ENCODE results near the gene UNC13D.

UNC13D gene

DNA sequence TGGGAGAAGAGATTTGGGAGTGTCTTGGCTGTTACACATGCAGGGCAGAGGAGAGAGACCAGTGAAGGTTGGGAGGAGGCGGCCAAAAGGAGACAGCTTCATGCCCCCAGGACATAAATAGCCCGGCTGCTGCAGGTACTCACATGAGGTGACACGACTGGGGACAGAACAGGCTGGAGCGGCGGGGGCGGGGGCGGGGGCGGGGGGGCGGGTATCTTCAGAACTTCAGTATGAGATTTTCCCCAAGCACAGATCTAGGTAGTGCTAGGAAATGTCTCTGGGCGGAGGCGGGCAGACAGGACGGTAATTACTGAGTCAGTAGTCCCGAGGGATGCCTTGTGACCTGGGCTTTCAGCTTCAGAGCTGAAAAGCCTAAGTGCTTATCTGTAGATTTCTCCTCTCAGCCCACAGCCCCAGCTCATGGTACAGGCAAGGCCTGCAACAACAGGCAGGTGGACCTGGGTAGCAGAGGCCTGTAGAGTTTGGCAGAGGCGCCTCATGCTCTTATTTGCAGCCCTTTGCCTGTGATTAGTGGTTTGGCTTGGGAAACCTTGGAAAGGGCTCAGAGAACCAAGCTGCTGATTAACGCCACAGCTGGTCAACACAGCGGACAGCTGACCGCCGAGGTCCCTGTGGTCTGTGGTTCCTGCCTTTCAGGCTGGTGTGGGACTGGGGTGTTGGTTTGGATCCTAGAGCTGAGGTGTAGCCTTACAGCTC lies 35.1 kb downstream of the UNC13D start:
- no peaks in the 10 kb centered on the region for H3K9me3 ChIP-seq (replicated peaks; ENCODE audit: insufficient read depth, low read length)
- no peak overlapping the region for H3K4me2 ChIP-seq (ENCODE audit: low read depth, low read length)
- no peaks in the 10 kb centered on the region for H3K4me1 ChIP-seq (ENCODE audit: low read length)
- peaks cover 5% of the 10 kb centered on the region; the same call in 1 of the 2 replicates for H3K36me3 ChIP-seq (replicated peaks; ENCODE audit: insufficient read depth, low read length)
- H3F3A ChIP-seq (ENCODE audit: insufficient read depth, low read length), result no peaks in the 10 kb centered on the region
- TF ChIP-seq EZH2phosphoT487 (IDR thresholded peaks at IDR 0.05; ENCODE audit: low read length) (no peak), EZH2 (optimal IDR thresholded peaks at IDR 0.05; ENCODE audit: low read depth, low read length) (no peak)
- TF ChIP-seq, protein P1, sequence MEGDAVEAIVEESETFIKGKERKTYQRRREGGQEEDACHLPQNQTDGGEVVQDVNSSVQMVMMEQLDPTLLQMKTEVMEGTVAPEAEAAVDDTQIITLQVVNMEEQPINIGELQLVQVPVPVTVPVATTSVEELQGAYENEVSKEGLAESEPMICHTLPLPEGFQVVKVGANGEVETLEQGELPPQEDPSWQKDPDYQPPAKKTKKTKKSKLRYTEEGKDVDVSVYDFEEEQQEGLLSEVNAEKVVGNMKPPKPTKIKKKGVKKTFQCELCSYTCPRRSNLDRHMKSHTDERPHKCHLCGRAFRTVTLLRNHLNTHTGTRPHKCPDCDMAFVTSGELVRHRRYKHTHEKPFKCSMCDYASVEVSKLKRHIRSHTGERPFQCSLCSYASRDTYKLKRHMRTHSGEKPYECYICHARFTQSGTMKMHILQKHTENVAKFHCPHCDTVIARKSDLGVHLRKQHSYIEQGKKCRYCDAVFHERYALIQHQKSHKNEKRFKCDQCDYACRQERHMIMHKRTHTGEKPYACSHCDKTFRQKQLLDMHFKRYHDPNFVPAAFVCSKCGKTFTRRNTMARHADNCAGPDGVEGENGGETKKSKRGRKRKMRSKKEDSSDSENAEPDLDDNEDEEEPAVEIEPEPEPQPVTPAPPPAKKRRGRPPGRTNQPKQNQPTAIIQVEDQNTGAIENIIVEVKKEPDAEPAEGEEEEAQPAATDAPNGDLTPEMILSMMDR (IDR thresholded peaks at IDR 0.05; ENCODE audit: low read length), result no peak
- H3K9me2 ChIP-seq (replicated peaks; ENCODE audit: insufficient read depth, low read length), result no peaks in the 10 kb centered on the region
- DNase-seq, result no peak
- H3K27me3 ChIP-seq (replicated peaks; ENCODE audit: insufficient read depth, low read length), result no peaks in the 10 kb centered on the region
- H2AFZ ChIP-seq (ENCODE audit: low read length), result no peak overlapping the region
- no peak overlapping the region for H3K4me3 ChIP-seq (ENCODE audit: low read length)
- H3K79me2 ChIP-seq (ENCODE audit: low read length), result no peaks in the 10 kb centered on the region
- H3K27ac ChIP-seq (ENCODE audit: low read length), result no peak overlapping the region
- H3K9ac ChIP-seq (ENCODE audit: low read length), result no peak overlapping the region
- no peaks in the 10 kb centered on the region for H4K20me1 ChIP-seq (ENCODE audit: insufficient read depth, low read length)

DNA sequence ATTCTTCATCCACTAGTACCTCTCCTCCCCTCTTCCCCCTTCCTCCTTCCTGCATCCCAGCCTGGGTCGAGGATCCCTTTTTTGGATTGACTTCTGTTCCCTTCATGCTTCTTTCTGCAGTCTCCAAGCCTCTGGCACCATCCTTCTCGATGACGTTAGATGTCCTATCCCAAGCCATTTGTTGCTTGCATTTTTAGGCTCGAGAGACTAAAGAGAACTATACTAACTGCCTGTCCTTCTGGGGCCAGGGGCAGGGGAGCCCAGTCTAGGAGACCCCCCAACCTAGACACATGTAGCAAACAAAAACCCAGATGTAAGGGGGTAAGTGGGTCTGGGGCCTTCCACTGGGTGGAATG lies 35.7 kb downstream of the UNC13D start:
- Histone ChIP-seq H3F3A (ENCODE audit: insufficient read depth, low read length) (no peaks in the 10 kb centered on the region), H3K27me3 (replicated peaks; ENCODE audit: insufficient read depth, low read length) (no peaks in the 10 kb centered on the region), H3K4me3 (ENCODE audit: low read length) (no peak overlapping the region), H3K9me3 (replicated peaks; ENCODE audit: insufficient read depth, low read length) (no peaks in the 10 kb centered on the region), H2AFZ (ENCODE audit: low read length) (no peak overlapping the region), H3K9me2 (replicated peaks; ENCODE audit: insufficient read depth, low read length) (no peaks in the 10 kb centered on the region), H4K20me1 (ENCODE audit: insufficient read depth, low read length) (no peaks in the 10 kb centered on the region), H3K9ac (ENCODE audit: low read length) (no peak overlapping the region), H3K27ac (ENCODE audit: low read length) (no peak overlapping the region), H3K4me1 (ENCODE audit: low read length) (no peaks in the 10 kb centered on the region), H3K36me3 (replicated peaks; ENCODE audit: insufficient read depth, low read length) (peaks cover 5% of the 10 kb centered on the region; the same call in 1 of the 2 replicates), H3K4me2 (ENCODE audit: low read depth, low read length) (no peak overlapping the region), H3K79me2 (ENCODE audit: low read length) (no peaks in the 10 kb centered on the region)
- TF ChIP-seq EZH2phosphoT487 (IDR thresholded peaks at IDR 0.05; ENCODE audit: low read length) (no peak), EZH2 (optimal IDR thresholded peaks at IDR 0.05; ENCODE audit: low read depth, low read length) (no peak)
- TF ChIP-seq, protein P1 (IDR thresholded peaks at IDR 0.05; ENCODE audit: low read length), result no peak
- DNase-seq, result no peak

DNA sequence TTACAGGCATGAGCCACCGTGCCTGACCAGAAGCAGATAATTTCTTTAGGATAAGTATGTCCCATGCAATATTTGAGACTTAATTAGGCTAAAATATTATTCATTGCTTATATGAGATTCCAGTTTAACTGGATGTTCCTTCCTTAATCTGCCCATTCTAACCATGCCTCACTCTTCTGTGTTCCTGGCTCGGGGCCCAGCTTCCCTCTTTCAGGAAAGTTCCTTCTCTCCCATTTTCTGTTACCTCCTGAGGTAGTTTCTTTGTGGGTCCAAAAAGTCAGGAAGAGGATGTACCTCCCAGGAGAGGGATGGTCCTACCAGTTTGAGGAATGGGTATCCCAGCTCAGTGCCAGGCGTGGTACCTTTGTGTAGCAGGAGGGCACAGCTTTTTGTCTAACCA lies 36.3 kb downstream of the UNC13D start:
- no peaks in the 10 kb centered on the region for H3K79me2 ChIP-seq (ENCODE audit: low read length)
- H3K27ac ChIP-seq (ENCODE audit: low read length), result no peak overlapping the region
- no peak overlapping the region for H3K4me3 ChIP-seq (ENCODE audit: low read length)
- H3K4me2 ChIP-seq (ENCODE audit: low read depth, low read length), result no peak overlapping the region
- H4K20me1 ChIP-seq (ENCODE audit: insufficient read depth, low read length), result no peaks in the 10 kb centered on the region
- H2AFZ ChIP-seq (ENCODE audit: low read length), result no peak overlapping the region
- no peaks in the 10 kb centered on the region for H3K9me3 ChIP-seq (replicated peaks; ENCODE audit: insufficient read depth, low read length)
- no peaks in the 10 kb centered on the region for H3K27me3 ChIP-seq (replicated peaks; ENCODE audit: insufficient read depth, low read length)
- H3K36me3 ChIP-seq (replicated peaks; ENCODE audit: insufficient read depth, low read length), result peaks cover 5% of the 10 kb centered on the region; the same call in 1 of the 2 replicates
- no peak for DNase-seq
- TF ChIP-seq EZH2 (optimal IDR thresholded peaks at IDR 0.05; ENCODE audit: low read depth, low read length) (no peak), EZH2phosphoT487 (IDR thresholded peaks at IDR 0.05; ENCODE audit: low read length) (no peak)
- TF ChIP-seq, protein P1 (IDR thresholded peaks at IDR 0.05; ENCODE audit: low read length), result no peak
- no peaks in the 10 kb centered on the region for H3K9me2 ChIP-seq (replicated peaks; ENCODE audit: insufficient read depth, low read length)
- no peaks in the 10 kb centered on the region for H3F3A ChIP-seq (ENCODE audit: insufficient read depth, low read length)
- no peak overlapping the region for H3K9ac ChIP-seq (ENCODE audit: low read length)
- H3K4me1 ChIP-seq (ENCODE audit: low read length), result no peaks in the 10 kb centered on the region

All from MM.1S (cell line).